Lung (tissue), 12 donors: ENCODE measurements around the gene CHRNE. TPM values are rescaled to one million over a fixed set of nuclear protein-coding genes. Genes with fewer than 3 reads are reported as not detected.
A peak's percentile ranks its signal among the peaks of the same experiment; 100 is the strongest.

Experiments
- ATAC-seq: fragments of 200-7000 bp; cut with Tn5 transposase; one replicate; pipeline ENCODE4 v1.9.1; 2020; ENCODE audit warnings: moderate number of reproducible peaks; ENCODE audit not compliant: insufficient read depth, low FRiP score
- DNase-seq, 3 donors: peaks; one replicate each; pipeline ENCODE4 v3.0.0-alpha.2; 2013 to 2017
- H3K27ac ChIP-seq, 2 donors: one replicate each; pipeline ENCODE4 v1.5.1; 2013; ENCODE audit warnings: mild to moderate bottlenecking in 2 of 2, moderate library complexity in 2 of 2, control low read depth in 1 of 2, inconsistent platforms in 1 of 2, low read depth in 1 of 2, low read length in 1 of 2
- H3K27me3 ChIP-seq, 3 donors: one replicate each; pipeline ENCODE4 v1.5.1; 2013; ENCODE audit warnings: low read length in 2 of 3; ENCODE audit not compliant: control insufficient read depth in 3 of 3, insufficient read depth in 3 of 3
- H3K36me3 ChIP-seq, 4 donors: one replicate each; pipeline ENCODE4 v1.5.1; 2013; ENCODE audit warnings: low read length in 4 of 4, mild to moderate bottlenecking in 1 of 4, moderate library complexity in 1 of 4; ENCODE audit not compliant: control insufficient read depth in 4 of 4, insufficient read depth in 4 of 4
- H3K4me1 ChIP-seq, 5 donors: one replicate each; pipeline ENCODE4 v1.5.1; 2013; ENCODE audit warnings: low read length in 5 of 5, mild to moderate bottlenecking in 2 of 5, moderate library complexity in 1 of 5; ENCODE audit not compliant: control insufficient read depth in 5 of 5, insufficient read depth in 5 of 5
- H3K4me3 ChIP-seq: one replicate; pipeline ENCODE4 v1.5.1; 2013; ENCODE audit warnings: mild to moderate bottlenecking, control low read depth, moderate library complexity
- H3K9ac ChIP-seq, 2 donors: one replicate each; pipeline ENCODE4 v1.5.1; 2013; ENCODE audit warnings: low read length in 2 of 2, control low read depth in 1 of 2; ENCODE audit not compliant: insufficient read depth in 1 of 2
- H3K9me3 ChIP-seq, 4 donors: one replicate each; pipeline ENCODE4 v1.5.1; 2013; ENCODE audit warnings: low read length in 3 of 4, mild to moderate bottlenecking in 1 of 4, moderate library complexity in 1 of 4; ENCODE audit not compliant: control insufficient read depth in 4 of 4, insufficient read depth in 3 of 4
- CTCF ChIP-seq: IDR thresholded peaks from 2 replicates; pipeline ENCODE4 v1.5.1; 2012; ENCODE audit warnings: mild to moderate bottlenecking; ENCODE audit errors: control extremely low read depth, extremely low read depth
- WGBS, 2 donors: extraction: QIAGEN DNeasy Blood & Tissue Kit; methylation state at CpG; one replicate each; pipeline ENCODE4 v1.1.7; 2013; 5-methylcytosine and 5-hydroxymethylcytosine counted together
- polyA plus RNA-seq, 2 donors: library from polyadenylated mRNA; stranded (reverse); fragments of 200-250 nt; gene quantifications; one replicate each; pipeline ENCODE4 v1.2.1, GENCODE V29; 2013
- total RNA-seq, 2 donors: library from RNA; depleted of rRNA in 1 of 2; stranded (reverse); fragments of >200 nt in 1 of 2; gene quantifications; one replicate each; pipeline ENCODE4 v1.2.1, GENCODE V29; 2014 to 2021
- donor health status: control.
- donor health status: control.
- donor health status: Bipolar disorder and iron deficiency.
- donor health status: healthy.
- donor health status: DM: yes; HTN: yes; CAD: no.

CHRNE gene
- total and polyA plus RNA-seq, 4 donors, result 0.61 to 2.3 (median 1.00) TPM

GRCh38 chr17:4856937-4857314 lies 46.0 kb downstream of the CHRNE start:
- H3K27me3 ChIP-seq, result no peaks in the 10 kb centered on the region
- 72 to 83% methylated on average over 7 of the region's 7 CpGs for WGBS, 2 donors
- ATAC-seq (no peak), DNase-seq (no peak)
- H3K9me3 ChIP-seq, result no peaks in the 10 kb centered on the region
- peak overlapping the region in 1 of 2 donors; percentile 34 for H3K27ac ChIP-seq
- no peak for TF ChIP-seq CTCF
- no peak overlapping the region for H3K4me3 ChIP-seq
- H3K36me3 ChIP-seq, result peaks cover 0 to 12% (median 8%) of the 10 kb centered on the region in 4 donors
- H3K4me1 ChIP-seq, result peaks cover 5 to 37% (median 8%) of the 10 kb centered on the region in 5 donors
- no peak overlapping the region for H3K9ac ChIP-seq

GRCh38 chr17:4856271-4856936 lies 46.5 kb downstream of the CHRNE start:
- no peak for ATAC-seq
- no peaks in the 10 kb centered on the region for H3K9me3 ChIP-seq
- peaks cover 5 to 37% (median 8%) of the 10 kb centered on the region in 5 donors for H3K4me1 ChIP-seq
- no peak for DNase-seq
- peaks cover 0 to 12% (median 8%) of the 10 kb centered on the region in 4 donors for H3K36me3 ChIP-seq
- 79 to 91% methylated on average over 17 of the region's 17 CpGs for WGBS, 2 donors
- H3K27me3 ChIP-seq, result no peaks in the 10 kb centered on the region
- peak overlapping the region in 1 of 2 donors; percentile 34 for H3K27ac ChIP-seq
- no peak overlapping the region for H3K4me3 ChIP-seq
- H3K9ac ChIP-seq, result no peak overlapping the region
- TF ChIP-seq CTCF, result no peak

GRCh38 chr17:4854111-4854681 lies 48.7 kb downstream of the CHRNE start:
- no peak for TF ChIP-seq CTCF
- Histone ChIP-seq H3K27me3 (no peaks in the 10 kb centered on the region), H3K36me3 (peaks cover 0 to 6% (median 2%) of the 10 kb centered on the region in 4 donors), H3K4me3 (no peak overlapping the region), H3K4me1 (peaks cover 5 to 41% (median 8%) of the 10 kb centered on the region in 5 donors), H3K27ac (peak overlapping the region in 1 of 2 donors; percentile 7), H3K9ac (no peak overlapping the region), H3K9me3 (no peaks in the 10 kb centered on the region)
- DNase-seq (peak; percentile 17 to 50 (median 22)), ATAC-seq (no peak)
- 73 to 89% methylated on average over 5 of the region's 5 CpGs for WGBS, 2 donors
